Trophoblast cell (in vitro differentiated cells and primary cell): ENCODE results near the gene CCDC187.

Source experiments
- DNase-seq, 2 donors: peaks; one replicate each; pipeline ENCODE4 v3.0.0-alpha.2; 2016
- H2AFZ ChIP-seq: 2 replicates; pipeline ENCODE4 v1.6.1; 2013; ENCODE audit warnings: low read length, moderate library complexity, mild to moderate bottlenecking; ENCODE audit not compliant: insufficient read depth, poor library complexity
- H2AK5ac ChIP-seq: 2 replicates; pipeline ENCODE4 v1.6.1; 2013; ENCODE audit warnings: mild to moderate bottlenecking, low read length
- H2BK120ac ChIP-seq: 2 replicates; pipeline ENCODE4 v1.6.1; 2013; ENCODE audit warnings: low read length, mild to moderate bottlenecking, moderate library complexity; ENCODE audit not compliant: insufficient read depth, poor library complexity
- H2BK12ac ChIP-seq: 2 replicates; pipeline ENCODE4 v1.6.1; 2013; ENCODE audit warnings: mild to moderate bottlenecking, low read length, moderate library complexity
- H2BK5ac ChIP-seq: 2 replicates; pipeline ENCODE4 v1.6.1; 2013; ENCODE audit warnings: low read length, low read depth, moderate library complexity, mild to moderate bottlenecking; ENCODE audit not compliant: poor library complexity
- H3K14ac ChIP-seq: 2 replicates; pipeline ENCODE4 v1.6.1; 2013; ENCODE audit warnings: mild to moderate bottlenecking, low read length
- H3K18ac ChIP-seq: 2 replicates; pipeline ENCODE4 v1.6.1; 2013; ENCODE audit warnings: mild to moderate bottlenecking, low read length
- H3K23ac ChIP-seq: 2 replicates; pipeline ENCODE4 v1.6.1; 2013; ENCODE audit warnings: low read length
- H3K27ac ChIP-seq: 2 replicates; pipeline ENCODE4 v1.5.1; 2013; ENCODE audit warnings: low read depth, mild to moderate bottlenecking, inconsistent platforms, low read length, moderate library complexity
- H3K27me3 ChIP-seq: 2 replicates; pipeline ENCODE4 v1.6.1; 2013; ENCODE audit warnings: inconsistent platforms, mild to moderate bottlenecking, low read length, moderate library complexity; ENCODE audit not compliant: insufficient read depth
- H3K36me3 ChIP-seq, 2 experiments: 1 replicate in 1 of 2; 2 replicates in 1 of 2; pipeline ENCODE4 v1.6.1; 2013; ENCODE audit warnings: low read length in 2 of 2, mild to moderate bottlenecking in 2 of 2, moderate library complexity in 1 of 2; ENCODE audit not compliant: insufficient read depth in 2 of 2, control insufficient read depth in 1 of 2
- H3K4ac ChIP-seq: 2 replicates; pipeline ENCODE4 v1.6.1; 2013; ENCODE audit warnings: low read depth, mild to moderate bottlenecking, low read length, moderate library complexity
- H3K4me1 ChIP-seq, 2 experiments: 1 replicate in 1 of 2; 2 replicates in 1 of 2; pipeline ENCODE4 v1.6.1; 2013; ENCODE audit warnings: low read length in 2 of 2, mild to moderate bottlenecking in 2 of 2, moderate library complexity in 1 of 2; ENCODE audit not compliant: insufficient read depth in 2 of 2, control insufficient read depth in 1 of 2
- H3K4me2 ChIP-seq: 2 replicates; pipeline ENCODE4 v1.6.1; 2013; ENCODE audit warnings: inconsistent platforms, mild to moderate bottlenecking, low read length, moderate library complexity
- H3K4me3 ChIP-seq: 2 replicates; pipeline ENCODE4 v1.5.1; 2013; ENCODE audit warnings: mild to moderate bottlenecking, low read depth, low read length, inconsistent platforms
- H3K79me1 ChIP-seq: one replicate; pipeline ENCODE4 v1.6.1; 2013; ENCODE audit warnings: low read length
- H3K79me2 ChIP-seq: 2 replicates; pipeline ENCODE4 v1.6.1; 2013; ENCODE audit warnings: low read length, mild to moderate bottlenecking; ENCODE audit not compliant: control insufficient read depth, insufficient read depth, poor library complexity
- H3K9ac ChIP-seq: 2 replicates; pipeline ENCODE4 v1.6.1; 2013; ENCODE audit warnings: mild to moderate bottlenecking, low read length
- H3K9me3 ChIP-seq: 2 replicates; pipeline ENCODE4 v1.6.1; 2013; ENCODE audit warnings: low read depth, mild to moderate bottlenecking, control low read depth, inconsistent platforms, low read length; ENCODE audit not compliant: insufficient read depth
- H4K12ac ChIP-seq: 2 replicates; pipeline ENCODE4 v1.6.1; 2013; ENCODE audit warnings: low read depth, mild to moderate bottlenecking, low read length, moderate library complexity
- H4K8ac ChIP-seq: 2 replicates; pipeline ENCODE4 v1.6.1; 2013; ENCODE audit warnings: low read depth, mild to moderate bottlenecking, low read length, moderate library complexity
- H4K91ac ChIP-seq: one replicate; pipeline ENCODE4 v1.6.1; 2013; ENCODE audit warnings: low read depth, mild to moderate bottlenecking, low read length, moderate library complexity
- WGBS: extraction: QIAGEN DNeasy Blood & Tissue Kit; methylation state at CpG from one replicate; pipeline ENCODE4 v1.1.7; 2013; ENCODE audit warnings: missing lambda C conversion rate; ENCODE audit not compliant: insufficient read length, insufficient coverage; ENCODE audit errors: extremely low coverage; 5-methylcytosine and 5-hydroxymethylcytosine counted together

CCDC187 gene

DNA sequence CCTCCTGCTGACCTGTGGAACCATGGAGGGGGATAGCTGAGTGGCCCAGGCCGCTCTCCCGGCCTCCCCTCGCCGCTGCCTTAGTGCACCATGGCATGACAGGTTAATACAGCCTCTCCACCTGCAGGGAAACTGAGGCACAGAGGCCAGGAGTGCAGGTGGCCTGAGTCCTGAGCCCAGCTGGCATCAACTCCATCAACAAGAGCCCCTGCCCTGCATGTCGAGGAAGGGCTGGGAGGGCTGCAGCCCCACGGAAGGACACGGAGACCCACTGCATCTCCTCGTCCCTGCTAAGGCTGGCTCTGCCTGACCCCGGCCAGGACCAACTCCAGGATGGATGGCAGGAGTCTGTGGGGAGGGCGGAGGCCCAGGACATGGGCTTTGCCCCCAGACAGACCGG is 27.2 kb downstream of the CCDC187 start:
- no peak overlapping the region for H2BK120ac ChIP-seq
- no peak overlapping the region for H3K9ac ChIP-seq
- H3K4me1 ChIP-seq: no peaks in the 10 kb centered on the region
- H3K23ac ChIP-seq: no peak overlapping the region
- H3K9me3 ChIP-seq: peaks cover 6% of the 10 kb centered on the region
- H3K14ac ChIP-seq: no peak overlapping the region
- DNase-seq: no peak
- H3K4ac ChIP-seq: no peak overlapping the region
- H3K18ac ChIP-seq: no peak overlapping the region
- no peak overlapping the region for H2AFZ ChIP-seq
- H3K36me3 ChIP-seq: no peaks in the 10 kb centered on the region
- no peak overlapping the region for H2BK12ac ChIP-seq
- H4K12ac ChIP-seq: no peak overlapping the region
- no peak overlapping the region for H4K91ac ChIP-seq
- no peak overlapping the region for H3K4me2 ChIP-seq
- no CpG with 5 or more reads among the region's 11 CpGs for WGBS
- H3K4me3 ChIP-seq: no peak overlapping the region
- no peaks in the 10 kb centered on the region for H3K79me2 ChIP-seq
- H2AK5ac ChIP-seq: no peak overlapping the region
- no peak overlapping the region for H2BK5ac ChIP-seq
- H4K8ac ChIP-seq: no peak overlapping the region
- no peaks in the 10 kb centered on the region for H3K27me3 ChIP-seq
- H3K27ac ChIP-seq: no peak overlapping the region
- no peaks in the 10 kb centered on the region for H3K79me1 ChIP-seq

DNA sequence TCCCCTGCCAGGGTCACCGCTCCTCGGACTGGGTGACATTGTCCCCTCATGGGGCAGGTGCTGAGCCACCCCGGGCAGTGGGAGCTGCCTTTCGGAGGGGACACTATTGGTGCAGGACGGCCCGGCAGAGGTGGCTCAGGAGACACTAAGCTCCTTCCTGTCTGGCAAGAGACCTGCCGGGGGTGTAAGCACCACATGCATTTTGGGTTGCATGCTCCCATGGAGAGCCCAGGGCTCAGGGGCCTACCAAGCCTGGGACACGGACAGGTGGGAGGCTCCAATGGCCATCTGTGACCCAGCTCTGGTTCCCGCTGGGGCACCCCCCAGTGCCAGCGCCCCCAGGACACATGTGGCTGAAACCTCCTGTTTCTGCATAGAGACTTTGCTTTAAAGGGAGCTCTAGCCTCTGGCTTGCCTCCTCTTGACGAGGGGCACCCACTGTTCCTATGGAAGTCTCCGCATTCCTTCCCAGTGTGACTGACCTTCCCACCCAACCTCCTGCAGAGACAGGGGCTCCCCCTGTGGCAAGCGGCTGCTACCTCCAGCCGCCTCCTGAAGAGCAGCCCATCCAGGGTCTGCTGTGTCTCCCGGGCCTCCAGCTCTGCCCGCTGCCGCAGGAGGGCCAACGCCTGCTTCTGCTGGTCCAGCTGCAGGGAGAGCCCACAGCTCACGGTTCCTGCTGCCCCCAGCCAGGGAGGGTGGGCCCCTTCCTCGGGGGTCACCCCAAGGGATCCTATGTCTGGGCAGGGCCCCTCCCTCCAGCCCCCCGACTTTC is 28.1 kb downstream of the CCDC187 start:
- Histone ChIP-seq H4K8ac (no peak overlapping the region), H2BK12ac (no peak overlapping the region), H3K79me2 (no peaks in the 10 kb centered on the region), H3K27me3 (no peaks in the 10 kb centered on the region), H4K91ac (no peak overlapping the region), H3K79me1 (no peaks in the 10 kb centered on the region), H3K23ac (no peak overlapping the region), H3K27ac (no peak overlapping the region), H2BK5ac (no peak overlapping the region), H2AFZ (no peak overlapping the region), H3K18ac (no peak overlapping the region), H3K4me2 (no peak overlapping the region), H3K14ac (no peak overlapping the region), H4K12ac (no peak overlapping the region), H3K4me3 (no peak overlapping the region), H3K9ac (no peak overlapping the region), H3K9me3 (peaks cover 6% of the 10 kb centered on the region), H3K4ac (no peak overlapping the region), H2BK120ac (no peak overlapping the region), H3K36me3 (no peaks in the 10 kb centered on the region), H3K4me1 (no peaks in the 10 kb centered on the region), H2AK5ac (no peak overlapping the region)
- WGBS: no CpG with 5 or more reads among the region's 21 CpGs
- DNase-seq: no peak

DNA sequence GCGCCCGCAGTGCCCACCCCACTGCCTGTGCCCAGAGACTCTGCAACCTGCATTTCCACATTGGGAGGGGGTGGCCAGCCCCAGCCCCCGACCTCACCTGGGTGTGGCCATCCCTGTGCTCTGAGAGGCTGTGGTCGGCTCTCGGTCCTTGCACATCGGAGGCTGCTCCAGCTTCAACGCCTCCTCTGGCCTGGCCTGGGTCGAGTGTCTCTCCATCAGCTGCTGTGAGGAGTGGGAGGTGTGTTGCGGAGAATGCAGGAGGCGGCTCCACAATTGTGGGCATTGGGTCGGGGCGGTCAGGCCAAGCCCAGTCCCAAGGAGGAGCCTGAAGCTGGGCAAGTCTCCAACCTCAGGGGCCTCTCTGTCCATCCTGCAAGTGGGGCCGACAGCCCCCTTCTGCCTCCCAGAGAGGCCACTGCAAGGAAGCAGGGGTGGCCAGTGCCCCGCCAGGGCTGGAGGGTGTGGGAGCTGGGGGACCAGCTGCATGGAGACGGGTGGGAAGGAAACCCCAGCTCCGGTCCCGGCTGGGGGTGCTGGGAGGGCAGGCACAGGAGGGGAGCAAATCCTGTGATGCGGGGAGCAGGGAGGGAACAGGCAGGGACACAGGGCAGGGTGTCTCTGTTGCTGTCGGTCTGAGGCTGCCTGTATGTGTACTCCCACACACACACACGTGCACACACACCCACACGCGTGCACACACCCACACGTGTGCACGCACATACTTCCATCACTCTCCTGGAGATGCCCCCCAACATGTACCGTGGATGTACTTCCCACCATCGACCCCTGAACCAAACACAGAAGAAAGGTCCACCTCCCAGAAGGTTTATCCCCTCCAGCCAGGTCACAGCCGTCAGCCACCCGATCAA is 28.9 kb downstream of the CCDC187 start:
- Histone ChIP-seq H3K9ac (no peak overlapping the region), H2BK5ac (no peak overlapping the region), H2BK120ac (no peak overlapping the region), H3K79me1 (no peaks in the 10 kb centered on the region), H3K4ac (no peak overlapping the region), H4K91ac (no peak overlapping the region), H3K27me3 (no peaks in the 10 kb centered on the region), H3K27ac (no peak overlapping the region), H4K8ac (no peak overlapping the region), H3K36me3 (no peaks in the 10 kb centered on the region), H3K4me3 (no peak overlapping the region), H3K9me3 (peaks cover 4% of the 10 kb centered on the region), H3K23ac (no peak overlapping the region), H3K4me1 (no peaks in the 10 kb centered on the region), H3K79me2 (no peaks in the 10 kb centered on the region), H2BK12ac (no peak overlapping the region), H4K12ac (no peak overlapping the region), H3K14ac (no peak overlapping the region), H3K4me2 (no peak overlapping the region), H3K18ac (no peak overlapping the region), H2AFZ (no peak overlapping the region), H2AK5ac (no peak overlapping the region)
- no peak for DNase-seq
- WGBS: no CpG with 5 or more reads among the region's 28 CpGs

DNA sequence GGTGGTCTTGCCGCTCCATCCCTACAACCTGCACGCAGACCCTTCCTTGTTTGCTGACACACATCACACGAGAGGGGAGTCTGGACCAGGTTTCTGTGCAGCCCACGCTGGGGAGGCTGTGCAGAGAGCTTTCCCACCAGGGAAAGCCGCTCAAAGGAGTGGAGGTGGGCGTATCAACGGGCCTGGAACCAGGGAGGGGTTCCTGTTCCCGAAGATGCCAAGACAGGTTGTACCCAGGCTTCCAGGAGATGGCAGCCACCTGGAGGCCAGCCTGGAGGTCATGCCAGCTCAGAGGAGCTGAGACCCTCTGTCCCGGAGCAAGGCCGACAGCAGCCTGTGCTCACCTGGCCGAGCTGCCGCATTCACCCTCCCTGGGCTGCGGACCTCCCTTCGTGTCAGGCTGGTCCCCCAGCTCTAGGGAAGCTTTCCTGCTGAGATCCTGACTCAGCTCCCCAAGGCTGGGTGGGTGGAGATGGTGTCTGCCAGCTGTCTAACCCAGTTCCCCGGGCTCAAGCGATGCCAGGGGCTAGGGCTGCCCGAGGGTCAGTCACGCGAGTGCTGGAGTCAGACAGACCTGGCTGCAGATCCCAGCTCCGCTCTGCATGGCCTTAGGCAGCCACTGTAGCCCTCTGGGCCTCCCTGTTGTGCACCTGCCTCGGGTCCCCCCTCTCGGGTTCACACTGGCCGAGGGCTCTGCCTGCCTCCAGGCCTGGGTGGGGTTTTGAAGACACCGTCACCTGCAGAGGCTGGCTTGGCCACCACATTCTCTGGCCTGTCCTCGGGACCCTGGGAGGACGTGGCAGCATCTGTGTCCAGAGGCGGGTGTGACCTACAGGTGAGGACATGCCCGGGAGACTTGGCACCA is 29.7 kb downstream of the CCDC187 start:
- Histone ChIP-seq H3K4me2 (no peak overlapping the region), H3K4ac (no peak overlapping the region), H4K91ac (no peak overlapping the region), H3K36me3 (no peaks in the 10 kb centered on the region), H3K27ac (no peak overlapping the region), H2BK5ac (no peak overlapping the region), H3K4me3 (no peak overlapping the region), H3K79me1 (no peaks in the 10 kb centered on the region), H3K4me1 (no peaks in the 10 kb centered on the region), H2BK12ac (no peak overlapping the region), H3K79me2 (no peaks in the 10 kb centered on the region), H3K18ac (no peak overlapping the region), H3K9ac (no peak overlapping the region), H2BK120ac (no peak overlapping the region), H3K14ac (no peak overlapping the region), H3K23ac (no peak overlapping the region), H3K9me3 (peaks cover 3% of the 10 kb centered on the region), H3K27me3 (no peaks in the 10 kb centered on the region), H4K8ac (no peak overlapping the region), H2AK5ac (no peak overlapping the region), H2AFZ (no peak overlapping the region), H4K12ac (no peak overlapping the region)
- no CpG with 5 or more reads among the region's 28 CpGs for WGBS
- DNase-seq: no peak
